ENCODE results near the gene IBTK. TPM values are rescaled to one million over a fixed set of nuclear protein-coding genes. Genes with fewer than 3 reads are reported as not detected.
A peak's percentile ranks its signal among the peaks of the same experiment; 100 is the strongest.
"Not testable (repeated sequence)": the region's sequence is repeated elsewhere in the genome, so short reads cannot be mapped to it uniquely, and the experiment has no call there.

Gene IBTK
- total RNA-seq, 1 donor from 2014 or later = 44.8 TPM

- DNase-seq (ENCODE audit: low read depth, low spot score) = no peak
These were observed 760 bp upstream of the IBTK start for GRCh38 chr6:82248273-82248735.

GRCh38 chr6:82246802-82247504, 591 bp downstream of the IBTK start:
- DNase-seq (ENCODE audit: low read depth, low spot score) = no peak

GRCh38 chr6:82246370-82246769, 1.2 kb downstream of the IBTK start:
- no peak for DNase-seq (ENCODE audit: low read depth, low spot score)

- no peak for DNase-seq (ENCODE audit: low read depth, low spot score)
These were observed 2.2 kb downstream of the IBTK start for GRCh38 chr6:82245376-82245775.

- no peak for DNase-seq (ENCODE audit: low read depth, low spot score)
These were observed 3.7 kb downstream of the IBTK start for GRCh38 chr6:82243884-82244283.

- no peak for DNase-seq (ENCODE audit: low read depth, low spot score)
These were observed 7.4 kb downstream of the IBTK start for GRCh38 chr6:82240186-82240585.

- DNase-seq (ENCODE audit: low read depth, low spot score) = no peak
These were observed 7.9 kb downstream of the IBTK start for GRCh38 chr6:82239597-82239996.

GRCh38 chr6:82237013-82237412, 10.5 kb downstream of the IBTK start:
- DNase-seq (ENCODE audit: low read depth, low spot score) = no peak

GRCh38 chr6:82227770-82228169, 19.8 kb downstream of the IBTK start:
- no peak for DNase-seq (ENCODE audit: low read depth, low spot score)

- DNase-seq (ENCODE audit: low read depth, low spot score) = no peak
These were observed 27.4 kb downstream of the IBTK start for GRCh38 chr6:82220167-82220566.

GRCh38 chr6:82217018-82217586, 30.4 kb downstream of the IBTK start:
- DNase-seq (ENCODE audit: low read depth, low spot score) = no peak

GRCh38 chr6:82216549-82216948, 31.0 kb downstream of the IBTK start:
- DNase-seq (ENCODE audit: low read depth, low spot score) = no peak

GRCh38 chr6:82211326-82211725, 36.2 kb downstream of the IBTK start:
- DNase-seq (ENCODE audit: low read depth, low spot score) = no peak

GRCh38 chr6:82208913-82209312, 38.6 kb downstream of the IBTK start:
- DNase-seq (ENCODE audit: low read depth, low spot score) = no peak

- DNase-seq (ENCODE audit: low read depth, low spot score) = peak; percentile 17
These were observed 41.6 kb downstream of the IBTK start for GRCh38 chr6:82205930-82206392.

GRCh38 chr6:82204020-82204419, 43.5 kb downstream of the IBTK start:
- no peak for DNase-seq (ENCODE audit: low read depth, low spot score)

- no peak for DNase-seq (ENCODE audit: low read depth, low spot score)
These were observed 49.8 kb downstream of the IBTK start for GRCh38 chr6:82197784-82198183.

- not testable (repeated sequence) for DNase-seq (ENCODE audit: low read depth, low spot score)
These were observed 50.3 kb downstream of the IBTK start for GRCh38 chr6:82197245-82197644.

GRCh38 chr6:82196161-82196560, 51.4 kb downstream of the IBTK start:
- no peak for DNase-seq (ENCODE audit: low read depth, low spot score)

- no peak for DNase-seq (ENCODE audit: low read depth, low spot score)
These were observed 51.9 kb downstream of the IBTK start for GRCh38 chr6:82195619-82196018.

- no peak for DNase-seq (ENCODE audit: low read depth, low spot score)
These were observed 61.5 kb downstream of the IBTK start for GRCh38 chr6:82185948-82186535.

GRCh38 chr6:82183642-82184282, 63.8 kb downstream of the IBTK start:
- no peak for DNase-seq (ENCODE audit: low read depth, low spot score)

Measured in pulmonary artery endothelial cell (primary cell).